Naive B cell (primary cell): Measurements from ENCODE around the gene CHRNG. TPM values are rescaled to one million over a fixed set of nuclear protein-coding genes. Genes with fewer than 3 reads are reported as not detected.
A peak's percentile ranks its signal among the peaks of the same experiment; 100 is the strongest.

ENCODE experiments used
- ATAC-seq, 2 donors: fragments of 150-1000 bp; cut with Tn5 transposase; 2 replicates each; pipeline ENCODE4 v1.10.0; 2021; ENCODE audit warnings: low read depth in 2 of 2, mild to moderate bottlenecking in 2 of 2, moderate library complexity in 2 of 2
- DNase-seq: peaks from one replicate; pipeline ENCODE4 v3.0.0; 2022
- H3K27ac Mint-ChIP-seq, 6 donors: one replicate each; pipeline ENCODE4 v1.8.0; 2020 to 2022; ENCODE audit warnings: mild to moderate bottlenecking in 6 of 6, mixed read lengths in 6 of 6, moderate library complexity in 5 of 6, inconsistent platforms in 2 of 6
- H3K27me3 Mint-ChIP-seq, 3 donors: one replicate each; pipeline ENCODE4 v1.8.0; 2021 to 2022; ENCODE audit warnings: mixed read lengths in 3 of 3, mild to moderate bottlenecking in 1 of 3
- H3K36me3 Mint-ChIP-seq, 2 donors: one replicate each; pipeline ENCODE4 v1.8.0; 2020 to 2022; ENCODE audit warnings: mixed read lengths in 2 of 2, inconsistent platforms in 1 of 2, mild to moderate bottlenecking in 1 of 2
- H3K4me1 Mint-ChIP-seq, 3 donors: one replicate each; pipeline ENCODE4 v1.8.0; 2020 to 2022; ENCODE audit warnings: mixed read lengths in 3 of 3, inconsistent platforms in 1 of 3, mild to moderate bottlenecking in 1 of 3, moderate library complexity in 1 of 3
- H3K4me3 Mint-ChIP-seq, 8 donors: one replicate each; pipeline ENCODE4 v1.8.0; 2020 to 2022; ENCODE audit warnings: mild to moderate bottlenecking in 8 of 8, mixed read lengths in 8 of 8, moderate library complexity in 8 of 8, inconsistent platforms in 2 of 8
- H3K9me3 Mint-ChIP-seq, 7 donors: one replicate each; pipeline ENCODE4 v1.8.0; 2020 to 2022; ENCODE audit warnings: mixed read lengths in 7 of 7, mild to moderate bottlenecking in 5 of 7, inconsistent platforms in 2 of 7, moderate library complexity in 1 of 7
- polyA plus RNA-seq, 6 donors: library from polyadenylated mRNA; unstranded; fragments of 300-500 nt; fragmentation: Illumina TruSeq; gene quantifications; one replicate each; pipeline ENCODE4 v1.2.3, GENCODE V29; 2021; ENCODE audit warnings: low read depth in 6 of 6

CHRNG gene
- polyA plus RNA-seq, result not detected

- H3K9me3 Mint-ChIP-seq, result peaks cover 0 to 7% (median 4%) of the 10 kb centered on the region in 7 donors
- no peak for ATAC-seq
- peaks cover 0 to 38% (median 22%) of the 10 kb centered on the region in 3 donors for H3K27me3 Mint-ChIP-seq
- no peak for DNase-seq
- no peaks in the 10 kb centered on the region for H3K36me3 Mint-ChIP-seq
- peaks cover 34 to 40% (median 34%) of the 10 kb centered on the region in 3 donors for H3K4me1 Mint-ChIP-seq
- H3K4me3 Mint-ChIP-seq, result peak within 1 kb of the TSS in 2 of 8 donors; percentile 68 to 79
- H3K27ac Mint-ChIP-seq, result peak within 1 kb of the TSS in 4 of 6 donors; percentile 32 to 90 (median 83)
Measured at GRCh38 chr2:232539298-232540231, at the start of gene CHRNG. CHRNG (plus strand) TSS chr2:232539692; CDS start chr2:232539748, 56 bp downstream.

- ATAC-seq (no peak), DNase-seq (no peak)
- Mint-ChIP-seq H3K9me3 (no peaks in the 10 kb centered on the region), H3K27ac (no peak overlapping the region), H3K4me3 (peak overlapping the region in 1 of 8 donors; percentile 53), H3K4me1 (peaks cover under 1 to 7% (median 2%) of the 10 kb centered on the region in 3 donors), H3K27me3 (peaks cover 35 to 66% (median 52%) of the 10 kb centered on the region in 3 donors), H3K36me3 (no peaks in the 10 kb centered on the region)
Measured at GRCh38 chr2:232490221-232491138, 49.0 kb upstream of the CHRNG start.

- H3K4me3 Mint-ChIP-seq, result peak overlapping the region in 1 of 8 donors; percentile 20
- H3K36me3 Mint-ChIP-seq, result no peaks in the 10 kb centered on the region
- H3K4me1 Mint-ChIP-seq, result peaks cover 0 to 7% (median 0%) of the 10 kb centered on the region in 3 donors
- DNase-seq, result no peak
- no peak for ATAC-seq
- peaks cover 35 to 64% (median 48%) of the 10 kb centered on the region in 3 donors for H3K27me3 Mint-ChIP-seq
- H3K9me3 Mint-ChIP-seq, result no peaks in the 10 kb centered on the region
- peak overlapping the region in 1 of 6 donors; percentile 74 for H3K27ac Mint-ChIP-seq
Measured at GRCh38 chr2:232491139-232491780, 48.2 kb upstream of the CHRNG start.

- Mint-ChIP-seq H3K4me3 (no peak overlapping the region), H3K4me1 (peaks cover 0 to 7% (median 0%) of the 10 kb centered on the region in 3 donors), H3K9me3 (no peaks in the 10 kb centered on the region), H3K27me3 (peaks cover 35 to 67% (median 52%) of the 10 kb centered on the region in 3 donors), H3K36me3 (no peaks in the 10 kb centered on the region), H3K27ac (no peak overlapping the region)
- ATAC-seq (no peak), DNase-seq (no peak)
Measured at GRCh38 chr2:232492236-232492848, 47.1 kb upstream of the CHRNG start.

- ATAC-seq (no peak), DNase-seq (no peak)
- H3K36me3 Mint-ChIP-seq, result no peaks in the 10 kb centered on the region
- no peak overlapping the region for H3K4me3 Mint-ChIP-seq
- no peaks in the 10 kb centered on the region for H3K9me3 Mint-ChIP-seq
- H3K27ac Mint-ChIP-seq, result no peak overlapping the region
- H3K27me3 Mint-ChIP-seq, result peaks cover 33 to 66% (median 57%) of the 10 kb centered on the region in 3 donors
- peaks cover 0 to 7% (median 0%) of the 10 kb centered on the region in 3 donors for H3K4me1 Mint-ChIP-seq
Measured at GRCh38 chr2:232492963-232493700, 46.4 kb upstream of the CHRNG start.

GRCh38 chr2:232493701-232494474 is 45.6 kb upstream of the CHRNG start:
- H3K27me3 Mint-ChIP-seq, result peaks cover 31 to 65% (median 58%) of the 10 kb centered on the region in 3 donors
- ATAC-seq, result no peak
- peak overlapping the region in 1 of 8 donors; percentile 29 for H3K4me3 Mint-ChIP-seq

GRCh38 chr2:232494542-232494941 is 45.0 kb upstream of the CHRNG start:
- Mint-ChIP-seq H3K4me3 (no peak overlapping the region), H3K9me3 (no peaks in the 10 kb centered on the region), H3K27ac (no peak overlapping the region), H3K36me3 (no peaks in the 10 kb centered on the region), H3K27me3 (peaks cover 24 to 64% (median 56%) of the 10 kb centered on the region in 3 donors), H3K4me1 (peaks cover 0 to 1% (median 0%) of the 10 kb centered on the region in 3 donors)
- ATAC-seq (no peak), DNase-seq (no peak)

More at GRCh38 chr2:232493701-232494474, 45.6 kb upstream of the CHRNG start:
- Mint-ChIP-seq H3K36me3 (no peaks in the 10 kb centered on the region), H3K27ac (peak overlapping the region in 1 of 6 donors; percentile 82), H3K4me1 (peaks cover 0 to 4% (median 0%) of the 10 kb centered on the region in 3 donors), H3K9me3 (no peaks in the 10 kb centered on the region)
- DNase-seq, result no peak

GRCh38 chr2:232495292-232495691 is 44.2 kb upstream of the CHRNG start:
- Mint-ChIP-seq H3K9me3 (no peaks in the 10 kb centered on the region), H3K4me3 (no peak overlapping the region), H3K36me3 (no peaks in the 10 kb centered on the region), H3K27ac (no peak overlapping the region), H3K4me1 (no peaks in the 10 kb centered on the region), H3K27me3 (peaks cover 26 to 64% (median 56%) of the 10 kb centered on the region in 3 donors)
- ATAC-seq (no peak), DNase-seq (no peak)

- Mint-ChIP-seq H3K9me3 (no peaks in the 10 kb centered on the region), H3K4me3 (no peak overlapping the region), H3K4me1 (no peaks in the 10 kb centered on the region), H3K36me3 (no peaks in the 10 kb centered on the region), H3K27ac (no peak overlapping the region), H3K27me3 (peaks cover 24 to 64% (median 56%) of the 10 kb centered on the region in 3 donors)
- no peak for ATAC-seq
- DNase-seq, result no peak
Measured at GRCh38 chr2:232496501-232497270, 42.8 kb upstream of the CHRNG start.

GRCh38 chr2:232497348-232497747 is 42.1 kb upstream of the CHRNG start:
- H3K27ac Mint-ChIP-seq, result no peak overlapping the region
- no peak for DNase-seq

GRCh38 chr2:232498452-232498851 is 41.0 kb upstream of the CHRNG start:
- DNase-seq (no peak), ATAC-seq (no peak)
- Mint-ChIP-seq H3K27ac (peak overlapping the region in 2 of 6 donors; percentile 1 to 19), H3K36me3 (no peaks in the 10 kb centered on the region), H3K4me3 (no peak overlapping the region), H3K9me3 (no peaks in the 10 kb centered on the region), H3K4me1 (peaks cover 4 to 6% (median 5%) of the 10 kb centered on the region in 3 donors), H3K27me3 (peaks cover 13 to 60% (median 57%) of the 10 kb centered on the region in 3 donors)

More at GRCh38 chr2:232497348-232497747, 42.1 kb upstream of the CHRNG start:
- no peak for ATAC-seq
- H3K27me3 Mint-ChIP-seq, result peaks cover 18 to 65% (median 56%) of the 10 kb centered on the region in 3 donors
- peaks cover 0 to 1% (median 1%) of the 10 kb centered on the region in 3 donors for H3K4me1 Mint-ChIP-seq
- no peaks in the 10 kb centered on the region for H3K36me3 Mint-ChIP-seq
- no peaks in the 10 kb centered on the region for H3K9me3 Mint-ChIP-seq
- H3K4me3 Mint-ChIP-seq, result no peak overlapping the region
